IPS-11a (cell line): ENCODE data around the gene GDPD4.

Source experiments
- H3K4me3 ChIP-seq: one replicate; pipeline ENCODE4 v1.5.1; 2013; ENCODE audit warnings: low read depth, low read length, control low read depth

The GDPD4 gene

DNA sequence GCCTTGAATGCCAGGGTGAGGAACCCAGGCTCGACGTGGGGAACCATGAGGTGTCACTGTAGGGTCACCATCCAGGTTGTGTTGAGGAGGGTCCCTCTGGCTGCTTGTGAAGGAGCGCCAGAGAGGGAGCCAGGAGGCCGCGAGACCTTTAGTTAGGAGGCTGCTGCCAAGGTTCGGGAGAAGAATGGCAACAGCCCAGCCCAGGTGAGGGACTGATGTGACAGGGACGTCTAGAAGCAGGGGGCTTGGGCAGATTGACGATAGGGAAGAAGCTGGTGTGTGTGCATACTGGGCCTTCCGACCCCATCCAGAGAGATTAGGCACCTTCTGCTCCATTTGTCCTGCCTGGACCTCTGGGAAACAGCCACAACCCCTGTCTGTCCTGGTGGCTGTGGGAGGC, 124.5 kb downstream of the GDPD4 start:
- H3K4me3 ChIP-seq, result no peak overlapping the region

DNA sequence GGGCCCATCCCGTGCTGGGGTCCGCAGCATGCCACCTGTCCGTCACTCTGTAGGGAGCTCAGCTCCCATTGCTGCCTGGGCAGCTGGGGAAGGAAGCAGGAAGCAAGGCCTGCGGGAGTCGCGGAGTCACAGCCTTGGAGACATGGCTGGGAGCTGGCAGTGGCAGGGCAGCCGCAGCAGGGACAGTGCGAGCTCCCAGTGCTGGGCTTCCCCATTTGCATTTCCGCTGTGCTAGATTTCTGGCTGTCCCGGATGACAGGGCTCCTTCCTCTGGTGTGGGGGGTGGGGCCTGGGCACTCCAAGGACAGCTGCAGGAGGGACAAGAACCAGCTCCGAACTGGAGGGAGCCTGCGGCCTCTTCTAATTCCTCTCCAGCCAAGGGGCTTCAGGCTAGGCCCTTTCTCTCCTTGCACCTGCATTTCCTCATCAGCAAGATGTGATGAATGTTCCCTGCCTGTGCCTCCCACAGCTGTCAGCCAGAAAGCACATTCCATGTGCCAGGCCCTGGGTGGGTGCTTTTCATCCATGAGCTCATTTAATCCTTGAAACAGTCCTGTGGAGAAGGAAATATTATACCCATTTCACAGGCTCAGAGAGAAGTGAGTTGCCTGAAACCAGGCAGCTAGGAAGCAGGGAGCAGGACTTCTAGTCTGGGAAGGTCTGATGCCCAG, 125.5 kb downstream of the GDPD4 start:
- no peak overlapping the region for H3K4me3 ChIP-seq

- no peak overlapping the region for H3K4me3 ChIP-seq
Observed at GRCh38 chr11:77175021-77175842, 126.3 kb downstream of the GDPD4 start.

DNA sequence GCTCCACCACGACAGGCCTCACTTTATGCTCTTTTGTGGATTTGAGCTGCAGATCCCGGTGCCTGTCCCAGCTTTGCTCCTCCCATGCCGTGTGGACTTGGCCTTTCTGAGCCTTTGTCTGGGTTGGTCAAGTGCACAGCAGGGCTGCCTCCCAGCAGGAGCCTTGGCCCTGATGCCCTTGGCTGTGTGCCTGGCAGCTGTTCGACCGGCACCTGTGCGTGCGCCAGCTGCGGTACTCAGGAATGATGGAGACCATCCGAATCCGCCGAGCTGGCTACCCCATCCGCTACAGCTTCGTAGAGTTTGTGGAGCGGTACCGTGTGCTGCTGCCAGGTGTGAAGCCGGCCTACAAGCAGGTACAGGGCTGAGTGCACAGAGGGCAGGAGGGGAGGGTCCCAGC, 126.9 kb downstream of the GDPD4 start:
- no peak overlapping the region for H3K4me3 ChIP-seq

DNA sequence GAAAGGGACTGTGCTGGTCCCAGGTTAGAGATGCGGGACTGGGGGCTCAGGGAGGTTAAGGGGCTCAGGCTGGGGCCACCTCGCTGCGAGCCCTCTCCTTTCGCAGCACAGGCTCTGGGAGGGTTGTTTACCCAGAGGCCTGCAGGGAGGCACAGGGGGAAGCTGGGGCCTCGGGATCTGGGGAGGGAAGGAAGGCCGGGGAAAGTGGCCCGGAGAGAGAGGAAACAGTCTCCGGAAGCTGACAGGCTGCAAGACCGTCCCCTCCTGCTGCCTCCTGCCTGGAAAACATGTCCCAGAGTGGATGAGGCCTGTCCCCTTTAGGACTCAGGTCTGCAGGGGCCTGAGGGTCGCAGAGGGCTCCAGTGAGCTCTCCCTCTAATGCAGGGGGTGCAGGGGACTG, 128.0 kb downstream of the GDPD4 start:
- H3K4me3 ChIP-seq, result no peak overlapping the region

DNA sequence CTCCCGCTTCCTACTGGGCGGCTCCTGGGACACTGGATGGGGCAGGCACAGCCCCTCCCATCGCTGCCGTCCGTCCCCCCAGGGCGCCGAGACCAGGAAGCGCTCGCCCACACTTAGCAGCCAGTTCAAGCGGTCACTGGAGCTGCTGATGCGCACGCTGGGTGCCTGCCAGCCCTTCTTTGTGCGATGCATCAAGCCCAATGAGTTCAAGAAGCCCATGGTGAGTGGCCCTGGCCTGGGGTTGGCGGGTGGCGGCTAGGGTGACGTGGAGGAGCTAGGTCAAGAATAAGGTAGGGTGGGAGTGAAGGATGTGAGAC, 128.9 kb downstream of the GDPD4 start:
- no peak overlapping the region for H3K4me3 ChIP-seq

GRCh38 chr11:77171885-77172665, 129.4 kb downstream of the GDPD4 start:
- no peak overlapping the region for H3K4me3 ChIP-seq

DNA sequence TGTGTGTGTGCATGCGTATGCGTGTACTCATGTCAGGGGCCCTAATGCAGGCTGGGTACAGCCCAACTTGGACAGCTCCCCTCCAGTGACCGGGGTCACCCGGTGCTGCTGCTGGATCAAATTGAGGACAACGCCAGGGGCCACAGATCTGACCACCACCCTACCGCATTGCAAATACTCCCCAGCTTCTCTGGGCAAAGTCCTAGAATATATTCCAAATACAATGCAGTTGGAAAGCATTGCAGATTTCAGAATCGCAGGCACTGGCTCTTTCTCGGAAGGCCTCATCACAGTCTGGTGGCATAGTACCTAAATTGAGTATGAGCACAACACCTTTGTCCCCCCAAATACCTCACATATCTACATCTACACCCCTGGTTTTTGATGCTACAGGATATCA, 130.2 kb downstream of the GDPD4 start:
- no peak overlapping the region for H3K4me3 ChIP-seq

DNA sequence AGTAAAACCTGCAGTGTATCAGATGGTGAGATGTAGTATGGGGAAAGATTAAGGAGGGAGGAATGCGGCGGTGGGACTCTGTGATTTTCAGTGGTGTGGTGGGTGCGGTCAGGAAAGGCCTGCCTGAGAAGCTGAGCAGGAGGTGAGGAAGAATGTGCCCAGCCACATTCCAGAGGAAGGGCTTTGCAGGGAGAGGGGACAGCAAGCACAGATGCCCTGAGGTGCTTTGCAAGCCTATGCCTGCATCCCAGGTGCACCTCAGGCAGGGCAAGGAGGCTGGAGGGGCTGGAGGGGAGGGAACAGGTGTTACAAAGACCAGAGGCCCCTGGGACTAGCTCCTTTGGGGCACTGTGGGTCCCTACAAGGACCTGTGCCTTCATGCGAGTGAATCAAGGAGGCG, 131.4 kb downstream of the GDPD4 start:
- H3K4me3 ChIP-seq, result no peak overlapping the region

- H3K4me3 ChIP-seq, result no peak overlapping the region
Observed at GRCh38 chr11:77167791-77168190, 133.7 kb downstream of the GDPD4 start.

GRCh38 chr11:77167111-77167626, 134.3 kb downstream of the GDPD4 start:
- no peak overlapping the region for H3K4me3 ChIP-seq
